Ishikawa (cell line): Measurements from ENCODE around the gene CDC123.

Source experiments
- CEBPB ChIP-seq: IDR thresholded peaks from 2 replicates; pipeline ENCODE4 v1.6.1; 2012
- CREB1 ChIP-seq: IDR thresholded peaks from 2 replicates; pipeline ENCODE4 v1.6.1; 2012; ENCODE audit warnings: low read depth
- EGR1 ChIP-seq: IDR thresholded peaks from 2 replicates; pipeline ENCODE4 v1.6.1; 2012
- EP300 ChIP-seq: IDR thresholded peaks from 2 replicates; pipeline ENCODE4 v1.6.1; 2012; ENCODE audit warnings: borderline replicate concordance
- FOXM1 ChIP-seq: IDR thresholded peaks from 2 replicates; pipeline ENCODE4 v1.6.1; 2012; ENCODE audit warnings: low read depth, borderline replicate concordance
- NFIC ChIP-seq: IDR thresholded peaks from 2 replicates; pipeline ENCODE4 v1.6.1; 2012
- RAD21 ChIP-seq: IDR thresholded peaks from 2 replicates; pipeline ENCODE4 v1.6.1; 2012; ENCODE audit warnings: low read depth
- TCF12 ChIP-seq: IDR thresholded peaks from 2 replicates; pipeline ENCODE4 v1.6.1; 2012; ENCODE audit warnings: low read depth
- YY1 ChIP-seq: IDR thresholded peaks from 2 replicates; pipeline ENCODE4 v1.6.1; 2012; ENCODE audit warnings: low read depth
- TF ChIP-seq, protein P1 (sequence below): IDR thresholded peaks from 2 replicates; pipeline ENCODE4 v1.6.1; 2012; ENCODE audit warnings: low read depth, mild to moderate bottlenecking
- TF ChIP-seq, protein P2 (sequence below): IDR thresholded peaks from 2 replicates; pipeline ENCODE4 v1.6.1; 2012
- TF ChIP-seq, protein P3 (sequence below): IDR thresholded peaks from 2 replicates; pipeline ENCODE4 v1.6.1; 2012

DNA sequence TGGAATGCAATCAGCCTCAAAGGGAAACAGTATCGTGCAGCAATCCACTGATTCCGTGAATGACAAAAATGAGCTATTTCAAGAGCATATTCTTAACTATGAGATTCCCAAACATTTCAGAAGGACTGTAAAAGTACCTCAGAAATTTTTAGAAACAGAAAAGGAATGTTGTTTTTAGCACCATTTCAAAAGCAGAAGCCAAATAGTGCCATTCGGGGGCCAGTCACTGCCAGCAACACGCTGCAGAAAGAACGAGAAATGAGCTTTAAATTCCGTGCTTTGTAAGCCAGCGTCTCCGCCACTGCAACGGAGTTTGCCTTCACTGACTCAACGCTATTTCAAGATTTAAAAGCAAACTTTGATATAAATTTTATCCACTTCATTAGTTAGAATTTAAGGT, 6.6 kb upstream of the CDC123 start:
- no peak for TF ChIP-seq FOXM1
- TF ChIP-seq, protein P1, sequence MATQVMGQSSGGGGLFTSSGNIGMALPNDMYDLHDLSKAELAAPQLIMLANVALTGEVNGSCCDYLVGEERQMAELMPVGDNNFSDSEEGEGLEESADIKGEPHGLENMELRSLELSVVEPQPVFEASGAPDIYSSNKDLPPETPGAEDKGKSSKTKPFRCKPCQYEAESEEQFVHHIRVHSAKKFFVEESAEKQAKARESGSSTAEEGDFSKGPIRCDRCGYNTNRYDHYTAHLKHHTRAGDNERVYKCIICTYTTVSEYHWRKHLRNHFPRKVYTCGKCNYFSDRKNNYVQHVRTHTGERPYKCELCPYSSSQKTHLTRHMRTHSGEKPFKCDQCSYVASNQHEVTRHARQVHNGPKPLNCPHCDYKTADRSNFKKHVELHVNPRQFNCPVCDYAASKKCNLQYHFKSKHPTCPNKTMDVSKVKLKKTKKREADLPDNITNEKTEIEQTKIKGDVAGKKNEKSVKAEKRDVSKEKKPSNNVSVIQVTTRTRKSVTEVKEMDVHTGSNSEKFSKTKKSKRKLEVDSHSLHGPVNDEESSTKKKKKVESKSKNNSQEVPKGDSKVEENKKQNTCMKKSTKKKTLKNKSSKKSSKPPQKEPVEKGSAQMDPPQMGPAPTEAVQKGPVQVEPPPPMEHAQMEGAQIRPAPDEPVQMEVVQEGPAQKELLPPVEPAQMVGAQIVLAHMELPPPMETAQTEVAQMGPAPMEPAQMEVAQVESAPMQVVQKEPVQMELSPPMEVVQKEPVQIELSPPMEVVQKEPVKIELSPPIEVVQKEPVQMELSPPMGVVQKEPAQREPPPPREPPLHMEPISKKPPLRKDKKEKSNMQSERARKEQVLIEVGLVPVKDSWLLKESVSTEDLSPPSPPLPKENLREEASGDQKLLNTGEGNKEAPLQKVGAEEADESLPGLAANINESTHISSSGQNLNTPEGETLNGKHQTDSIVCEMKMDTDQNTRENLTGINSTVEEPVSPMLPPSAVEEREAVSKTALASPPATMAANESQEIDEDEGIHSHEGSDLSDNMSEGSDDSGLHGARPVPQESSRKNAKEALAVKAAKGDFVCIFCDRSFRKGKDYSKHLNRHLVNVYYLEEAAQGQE = no peak
- no peak for TF ChIP-seq CREB1
- no peak for TF ChIP-seq EP300
- TF ChIP-seq, protein P2, sequence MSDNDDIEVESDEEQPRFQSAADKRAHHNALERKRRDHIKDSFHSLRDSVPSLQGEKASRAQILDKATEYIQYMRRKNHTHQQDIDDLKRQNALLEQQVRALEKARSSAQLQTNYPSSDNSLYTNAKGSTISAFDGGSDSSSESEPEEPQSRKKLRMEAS = no peak
- TF ChIP-seq, protein P3, sequence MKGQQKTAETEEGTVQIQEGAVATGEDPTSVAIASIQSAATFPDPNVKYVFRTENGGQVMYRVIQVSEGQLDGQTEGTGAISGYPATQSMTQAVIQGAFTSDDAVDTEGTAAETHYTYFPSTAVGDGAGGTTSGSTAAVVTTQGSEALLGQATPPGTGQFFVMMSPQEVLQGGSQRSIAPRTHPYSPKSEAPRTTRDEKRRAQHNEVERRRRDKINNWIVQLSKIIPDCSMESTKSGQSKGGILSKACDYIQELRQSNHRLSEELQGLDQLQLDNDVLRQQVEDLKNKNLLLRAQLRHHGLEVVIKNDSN = no peak
- TF ChIP-seq RAD21 = no peak
- no peak for TF ChIP-seq YY1
- TF ChIP-seq TCF12 = no peak
- no peak for TF ChIP-seq CEBPB
- no peak for TF ChIP-seq EGR1
- no peak for TF ChIP-seq NFIC
